Hepatocyte (in vitro differentiated cells): Measurements from ENCODE around the gene DNAJB11.
"Not testable (repeated sequence)": the region's sequence is repeated elsewhere in the genome, so short reads cannot be mapped to it uniquely, and the experiment has no call there.

Source experiments
- EZH2 ChIP-seq: fragments of 200-600 bp; sonication (generic); IDR thresholded peaks from 2 replicates; pipeline ENCODE4 v1.6.1; 2016; ENCODE audit warnings: antibody characterized with exemption, mild to moderate bottlenecking, borderline replicate concordance
- TF ChIP-seq, protein P1 (sequence below): fragments of 200-600 bp; sonication (generic); IDR thresholded peaks from 2 replicates; pipeline ENCODE4 v1.5.1; 2016; ENCODE audit warnings: antibody characterized with exemption, mild to moderate bottlenecking; ENCODE audit not compliant: poor library complexity

DNA sequence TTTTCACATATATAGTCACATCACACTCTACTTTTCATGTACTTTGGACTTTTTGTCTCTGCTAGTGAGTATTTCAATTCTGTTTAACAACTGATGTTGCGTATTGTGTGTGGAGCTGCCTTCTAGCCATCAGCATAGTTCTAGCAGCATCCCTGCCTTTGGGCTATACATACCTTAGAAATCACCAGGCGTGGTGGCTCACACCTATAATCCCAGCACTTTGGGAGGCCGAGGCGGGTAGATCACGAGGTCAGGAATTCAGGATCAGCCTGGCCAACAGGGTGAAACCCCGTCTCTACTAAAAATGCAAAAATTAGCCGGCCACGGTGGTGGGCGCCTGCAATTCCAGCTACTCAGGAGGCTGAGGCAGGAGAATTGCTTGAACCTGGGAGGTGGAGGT lies 15.7 kb downstream of the DNAJB11 start:
- TF ChIP-seq, protein P1, sequence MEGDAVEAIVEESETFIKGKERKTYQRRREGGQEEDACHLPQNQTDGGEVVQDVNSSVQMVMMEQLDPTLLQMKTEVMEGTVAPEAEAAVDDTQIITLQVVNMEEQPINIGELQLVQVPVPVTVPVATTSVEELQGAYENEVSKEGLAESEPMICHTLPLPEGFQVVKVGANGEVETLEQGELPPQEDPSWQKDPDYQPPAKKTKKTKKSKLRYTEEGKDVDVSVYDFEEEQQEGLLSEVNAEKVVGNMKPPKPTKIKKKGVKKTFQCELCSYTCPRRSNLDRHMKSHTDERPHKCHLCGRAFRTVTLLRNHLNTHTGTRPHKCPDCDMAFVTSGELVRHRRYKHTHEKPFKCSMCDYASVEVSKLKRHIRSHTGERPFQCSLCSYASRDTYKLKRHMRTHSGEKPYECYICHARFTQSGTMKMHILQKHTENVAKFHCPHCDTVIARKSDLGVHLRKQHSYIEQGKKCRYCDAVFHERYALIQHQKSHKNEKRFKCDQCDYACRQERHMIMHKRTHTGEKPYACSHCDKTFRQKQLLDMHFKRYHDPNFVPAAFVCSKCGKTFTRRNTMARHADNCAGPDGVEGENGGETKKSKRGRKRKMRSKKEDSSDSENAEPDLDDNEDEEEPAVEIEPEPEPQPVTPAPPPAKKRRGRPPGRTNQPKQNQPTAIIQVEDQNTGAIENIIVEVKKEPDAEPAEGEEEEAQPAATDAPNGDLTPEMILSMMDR, result not testable (repeated sequence)
- not testable (repeated sequence) for TF ChIP-seq EZH2
